ENCODE measurements around the gene TUSC2. TPM values are rescaled to one million over a fixed set of nuclear protein-coding genes. Genes with fewer than 3 reads are reported as not detected.

TUSC2 gene
- total RNA-seq, 1 experiment from 2014 or later: 35.3 TPM

DNA sequence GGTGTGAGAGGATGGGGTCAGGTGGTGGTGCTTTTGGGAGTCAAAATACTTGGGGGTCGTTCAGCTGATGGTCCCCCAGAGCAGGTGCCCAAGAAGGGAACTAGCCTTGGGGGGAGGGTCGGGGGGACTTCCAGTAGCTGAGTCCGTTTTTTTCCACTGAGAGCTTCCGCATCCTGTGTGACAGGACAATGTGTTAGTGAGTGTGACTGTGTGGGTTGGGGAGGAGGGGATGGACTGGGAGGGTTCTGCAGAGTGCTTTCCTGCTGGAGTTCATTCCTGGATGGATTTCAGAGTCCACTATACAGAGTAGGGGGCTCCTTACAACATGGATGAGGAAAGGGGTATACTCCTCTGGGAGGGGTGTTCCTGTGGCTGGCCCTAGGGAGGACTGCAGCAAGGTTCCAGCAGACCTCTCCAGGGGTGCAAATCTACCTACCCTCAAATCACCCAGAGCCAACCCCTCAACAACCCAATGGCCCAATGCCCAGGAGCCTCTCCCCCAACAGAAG is 4.9 kb downstream of the TUSC2 start:
- CTCF ChIA-PET: no interaction called here
- ATAC-seq: no peak
- Histone ChIP-seq H3K36me3 (ENCODE audit: control insufficient read depth, insufficient read depth, low read length) (peaks cover 5% of the 10 kb centered on the region; the same call in 1 of the 2 replicates), H3K27me3 (ENCODE audit: control insufficient read depth, insufficient read depth, low read length) (no peaks in the 10 kb centered on the region), H3K4me1 (ENCODE audit: control insufficient read depth, insufficient read depth, low read length) (peaks cover 30% of the 10 kb centered on the region), H3K9me3 (ENCODE audit: control insufficient read depth, insufficient read depth, low read depth, low read length) (no peaks in the 10 kb centered on the region), H3K4me3 (ENCODE audit: low read depth in 2 of 2, low read length in 2 of 2) (no peak overlapping the region), H3K27ac (ENCODE audit: low read length) (no peak overlapping the region)
- intact Hi-C loops (cut with micrococcal nuclease; ENCODE audit: unreplicated experiment) (no loop called here), in situ Hi-C loops (cut with HindIII; ENCODE audit: low pct_unique_long_range_greater_than_20kb, low sequenced_read_pairs) (no loop called here)
- TF ChIP-seq SIN3A (IDR thresholded peaks at IDR 0.05; ENCODE audit: borderline replicate concordance, insufficient read depth, low read depth, low read length) (no peak), POLR2AphosphoS5 (IDR thresholded peaks at IDR 0.05; ENCODE audit: low read depth, low read length) (no peak), TCF7L2 (IDR thresholded peaks at IDR 0.05; ENCODE audit: low read depth, low read length) (no peak)
- TF ChIP-seq, protein P1, sequence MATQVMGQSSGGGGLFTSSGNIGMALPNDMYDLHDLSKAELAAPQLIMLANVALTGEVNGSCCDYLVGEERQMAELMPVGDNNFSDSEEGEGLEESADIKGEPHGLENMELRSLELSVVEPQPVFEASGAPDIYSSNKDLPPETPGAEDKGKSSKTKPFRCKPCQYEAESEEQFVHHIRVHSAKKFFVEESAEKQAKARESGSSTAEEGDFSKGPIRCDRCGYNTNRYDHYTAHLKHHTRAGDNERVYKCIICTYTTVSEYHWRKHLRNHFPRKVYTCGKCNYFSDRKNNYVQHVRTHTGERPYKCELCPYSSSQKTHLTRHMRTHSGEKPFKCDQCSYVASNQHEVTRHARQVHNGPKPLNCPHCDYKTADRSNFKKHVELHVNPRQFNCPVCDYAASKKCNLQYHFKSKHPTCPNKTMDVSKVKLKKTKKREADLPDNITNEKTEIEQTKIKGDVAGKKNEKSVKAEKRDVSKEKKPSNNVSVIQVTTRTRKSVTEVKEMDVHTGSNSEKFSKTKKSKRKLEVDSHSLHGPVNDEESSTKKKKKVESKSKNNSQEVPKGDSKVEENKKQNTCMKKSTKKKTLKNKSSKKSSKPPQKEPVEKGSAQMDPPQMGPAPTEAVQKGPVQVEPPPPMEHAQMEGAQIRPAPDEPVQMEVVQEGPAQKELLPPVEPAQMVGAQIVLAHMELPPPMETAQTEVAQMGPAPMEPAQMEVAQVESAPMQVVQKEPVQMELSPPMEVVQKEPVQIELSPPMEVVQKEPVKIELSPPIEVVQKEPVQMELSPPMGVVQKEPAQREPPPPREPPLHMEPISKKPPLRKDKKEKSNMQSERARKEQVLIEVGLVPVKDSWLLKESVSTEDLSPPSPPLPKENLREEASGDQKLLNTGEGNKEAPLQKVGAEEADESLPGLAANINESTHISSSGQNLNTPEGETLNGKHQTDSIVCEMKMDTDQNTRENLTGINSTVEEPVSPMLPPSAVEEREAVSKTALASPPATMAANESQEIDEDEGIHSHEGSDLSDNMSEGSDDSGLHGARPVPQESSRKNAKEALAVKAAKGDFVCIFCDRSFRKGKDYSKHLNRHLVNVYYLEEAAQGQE (IDR thresholded peaks at IDR 0.05; ENCODE audit: insufficient read depth in 1 of 2, low read depth in 2 of 2, low read length in 1 of 2): no peak
- TF ChIP-seq, protein P2, sequence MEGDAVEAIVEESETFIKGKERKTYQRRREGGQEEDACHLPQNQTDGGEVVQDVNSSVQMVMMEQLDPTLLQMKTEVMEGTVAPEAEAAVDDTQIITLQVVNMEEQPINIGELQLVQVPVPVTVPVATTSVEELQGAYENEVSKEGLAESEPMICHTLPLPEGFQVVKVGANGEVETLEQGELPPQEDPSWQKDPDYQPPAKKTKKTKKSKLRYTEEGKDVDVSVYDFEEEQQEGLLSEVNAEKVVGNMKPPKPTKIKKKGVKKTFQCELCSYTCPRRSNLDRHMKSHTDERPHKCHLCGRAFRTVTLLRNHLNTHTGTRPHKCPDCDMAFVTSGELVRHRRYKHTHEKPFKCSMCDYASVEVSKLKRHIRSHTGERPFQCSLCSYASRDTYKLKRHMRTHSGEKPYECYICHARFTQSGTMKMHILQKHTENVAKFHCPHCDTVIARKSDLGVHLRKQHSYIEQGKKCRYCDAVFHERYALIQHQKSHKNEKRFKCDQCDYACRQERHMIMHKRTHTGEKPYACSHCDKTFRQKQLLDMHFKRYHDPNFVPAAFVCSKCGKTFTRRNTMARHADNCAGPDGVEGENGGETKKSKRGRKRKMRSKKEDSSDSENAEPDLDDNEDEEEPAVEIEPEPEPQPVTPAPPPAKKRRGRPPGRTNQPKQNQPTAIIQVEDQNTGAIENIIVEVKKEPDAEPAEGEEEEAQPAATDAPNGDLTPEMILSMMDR (IDR thresholded peaks at IDR 0.05): no peak
- no TSS peak for BruUV-seq (replicated peaks)
- no peak for DNase-seq (ENCODE audit: low read depth, low spot score)
- POLR2A ChIA-PET: no interaction called here

- POLR2A ChIA-PET: no interaction called here
- CTCF ChIA-PET: no interaction called here
- BruUV-seq (replicated peaks): no TSS peak
- intact Hi-C loops (cut with micrococcal nuclease; ENCODE audit: unreplicated experiment) (no loop called here), in situ Hi-C loops (cut with HindIII; ENCODE audit: low pct_unique_long_range_greater_than_20kb, low sequenced_read_pairs) (no loop called here)
- Histone ChIP-seq H3K27ac (ENCODE audit: low read length) (peak within 1 kb of the TSS; percentile 92), H3K4me3 (ENCODE audit: low read depth in 2 of 2, low read length in 2 of 2) (peak within 1 kb of the TSS; percentile 82 to 93), H3K36me3 (ENCODE audit: control insufficient read depth, insufficient read depth, low read length) (peaks cover 3% of the 10 kb centered on the region; the same call in 1 of the 2 replicates), H3K9me3 (ENCODE audit: control insufficient read depth, insufficient read depth, low read depth, low read length) (no peaks in the 10 kb centered on the region), H3K27me3 (ENCODE audit: control insufficient read depth, insufficient read depth, low read length) (no peaks in the 10 kb centered on the region), H3K4me1 (ENCODE audit: control insufficient read depth, insufficient read depth, low read length) (peaks cover 30% of the 10 kb centered on the region)
- no peak for DNase-seq (ENCODE audit: low read depth, low spot score)
- TF ChIP-seq SIN3A (IDR thresholded peaks at IDR 0.05; ENCODE audit: borderline replicate concordance, insufficient read depth, low read depth, low read length) (no peak), POLR2AphosphoS5 (IDR thresholded peaks at IDR 0.05; ENCODE audit: low read depth, low read length) (no peak), TCF7L2 (IDR thresholded peaks at IDR 0.05; ENCODE audit: low read depth, low read length) (no peak)
- TF ChIP-seq, protein P2 (IDR thresholded peaks at IDR 0.05): no peak
- TF ChIP-seq, protein P1 (IDR thresholded peaks at IDR 0.05; ENCODE audit: insufficient read depth in 1 of 2, low read depth in 2 of 2, low read length in 1 of 2): no peak
- no peak for ATAC-seq
These were observed 5.5 kb downstream of the TUSC2 start, which contains the start of gene HYAL2 for GRCh38 chr3:50322386-50323091. TSS of gene HYAL2 (minus strand) at chr3:50322745. CDS start at chr3:50320489, 2,256 bp downstream.

All from Panc1 (cell line).